Activated naive CD8-positive, alpha-beta T cell treated with anti-CD3 and anti-CD28 coated beads, Interleukin-2, amount 50 U/mL, for 16 hours (primary cell): ENCODE measurements around the gene PGBD5.

Experiments used
- DNase-seq: peaks from one replicate; pipeline ENCODE4 v3.0.0-alpha.2; 2020; ENCODE audit warnings: low read depth, low spot score

Gene PGBD5

GRCh38 chr1:230280054-230280795 lies 145.9 kb downstream of the PGBD5 start:
- no peak for DNase-seq

- no peak for DNase-seq
Observed at GRCh38 chr1:230279583-230279945, 146.6 kb downstream of the PGBD5 start.

- no peak for DNase-seq
Observed at GRCh38 chr1:230278871-230279582, 147.1 kb downstream of the PGBD5 start.

- DNase-seq, result no peak
Observed at GRCh38 chr1:230278376-230278775, 147.8 kb downstream of the PGBD5 start.

- DNase-seq, result no peak
Observed at GRCh38 chr1:230277201-230278025, 148.7 kb downstream of the PGBD5 start.

- no peak for DNase-seq
Observed at GRCh38 chr1:230276401-230276800, 149.7 kb downstream of the PGBD5 start.

- no peak for DNase-seq
Observed at GRCh38 chr1:230274254-230274653, 151.9 kb downstream of the PGBD5 start.

- DNase-seq, result no peak
Observed at GRCh38 chr1:230273141-230273710, 152.9 kb downstream of the PGBD5 start.

- no peak for DNase-seq
Observed at GRCh38 chr1:230272557-230272956, 153.6 kb downstream of the PGBD5 start.

GRCh38 chr1:230271300-230272035 lies 154.7 kb downstream of the PGBD5 start:
- no peak for DNase-seq

GRCh38 chr1:230270559-230271281 lies 155.4 kb downstream of the PGBD5 start:
- no peak for DNase-seq

GRCh38 chr1:230270185-230270558 lies 156.0 kb downstream of the PGBD5 start:
- no peak for DNase-seq

- no peak for DNase-seq
Observed at GRCh38 chr1:230268371-230269170, 157.6 kb downstream of the PGBD5 start.

- no peak for DNase-seq
Observed at GRCh38 chr1:230267338-230268065, 158.6 kb downstream of the PGBD5 start.

- no peak for DNase-seq
Observed at GRCh38 chr1:230266456-230266855, 159.7 kb downstream of the PGBD5 start.

GRCh38 chr1:230265200-230266115 lies 160.7 kb downstream of the PGBD5 start:
- DNase-seq, result no peak
